T-helper 22 cell (primary cell): ENCODE results near the gene TTC3.
"Not testable (repeated sequence)": the region's sequence is repeated elsewhere in the genome, so short reads cannot be mapped to it uniquely, and the experiment has no call there.

Experiments
- DNase-seq: peaks from one replicate; pipeline ENCODE4 v3.0.0-alpha.2; 2020; ENCODE audit warnings: low read depth

TTC3 gene

GRCh38 chr21:37072988-37073416 is at the start of gene TTC3, which contains the start of gene PIGP:
Gene TTC3 (plus strand): TSS chr21:37073254. CDS start chr21:37087258, 14,004 bp downstream.
Gene PIGP (minus strand): TSS chr21:37073071. CDS start chr21:37072515, 556 bp downstream.
- DNase-seq, result peak; percentile 90

DNA sequence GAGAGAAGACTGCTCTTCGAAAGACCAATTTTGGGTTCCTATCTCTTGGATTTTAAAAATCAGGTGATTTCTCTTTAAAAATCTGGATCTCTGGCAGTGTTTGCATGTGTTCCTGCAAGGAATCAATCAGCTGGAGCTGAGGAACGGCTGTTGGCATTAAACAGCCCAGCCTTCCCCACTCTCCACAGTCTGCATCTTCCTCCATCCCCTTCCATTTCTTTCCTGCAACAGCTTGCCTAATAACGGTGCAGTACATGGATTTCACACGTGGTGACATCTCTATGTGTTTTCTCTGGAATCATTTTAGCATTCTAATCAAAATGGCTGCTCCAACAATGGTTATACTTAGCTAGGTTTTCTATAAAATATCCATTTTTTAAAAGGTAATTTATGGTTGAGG is 46.6 kb upstream of the TTC3 start:
- DNase-seq, result no peak

- DNase-seq, result no peak
Observed at GRCh38 chr21:37028570-37028969, 44.5 kb upstream of the TTC3 start.

DNA sequence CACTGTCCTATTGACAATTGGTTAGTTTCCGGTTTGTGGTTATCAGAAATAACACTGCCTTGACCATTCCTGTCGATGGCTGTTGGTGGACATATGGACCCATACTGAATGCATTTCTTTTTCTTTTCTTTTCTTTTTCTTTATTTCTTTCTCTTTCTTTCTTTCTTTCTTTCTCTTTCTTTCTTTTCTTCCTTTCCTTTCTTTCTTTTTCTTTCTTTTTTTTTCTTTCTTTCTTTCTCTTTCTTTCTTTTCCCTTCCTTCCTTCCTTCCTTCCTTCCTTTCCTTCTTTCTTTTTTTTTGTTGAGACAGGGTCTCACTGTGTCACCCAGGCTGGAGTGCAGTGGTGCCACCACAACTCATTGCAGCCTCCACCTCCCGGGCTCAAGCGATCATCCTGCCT is 42.2 kb upstream of the TTC3 start:
- no peak for DNase-seq

DNA sequence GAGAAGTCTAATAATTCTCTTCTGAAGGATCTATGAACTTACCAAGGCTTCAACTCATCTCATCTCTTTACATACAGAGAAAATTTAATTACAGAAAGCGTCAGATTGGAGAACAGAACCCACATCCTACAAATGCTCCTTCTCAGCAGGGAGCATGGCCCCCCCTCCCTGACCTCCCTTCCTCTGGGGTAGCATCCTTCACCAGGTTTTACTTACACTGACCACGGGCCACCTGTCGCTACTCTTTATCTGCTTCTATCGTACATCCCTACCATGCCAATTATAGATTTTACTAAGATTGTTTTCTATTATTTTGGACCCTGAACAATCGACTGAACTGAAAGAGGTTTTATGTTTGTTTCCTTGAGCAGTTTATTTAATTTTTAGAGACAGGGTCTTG is 40.8 kb upstream of the TTC3 start:
- no peak for DNase-seq

DNA sequence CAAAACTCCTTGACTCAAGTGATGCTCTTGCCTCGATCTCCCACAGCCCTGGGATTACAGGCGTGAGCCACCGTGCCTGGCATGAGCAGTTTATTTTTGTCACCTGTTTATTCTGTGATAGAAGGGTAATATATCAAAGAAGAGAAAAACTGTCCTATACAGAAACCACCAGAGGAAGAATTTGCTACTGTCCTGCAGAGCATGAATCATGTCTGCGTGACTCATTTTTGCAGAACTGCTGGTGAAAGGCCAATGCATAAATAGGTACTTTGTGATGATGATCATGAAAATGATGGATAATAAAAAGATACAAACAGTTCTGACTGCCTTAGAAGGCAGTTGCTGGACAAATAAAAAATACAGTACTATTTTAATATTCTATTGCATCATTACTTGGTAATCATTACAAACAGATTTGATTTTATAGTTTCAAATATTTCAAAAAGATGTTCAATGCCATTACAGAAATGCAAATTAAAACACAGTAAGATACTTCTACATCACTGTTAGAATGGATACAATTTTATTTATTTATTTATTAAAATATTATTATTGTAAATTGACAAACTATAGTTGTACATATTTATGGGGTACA is 40.1 kb upstream of the TTC3 start:
- no peak for DNase-seq

GRCh38 chr21:37034394-37034793 is 38.7 kb upstream of the TTC3 start:
- not testable (repeated sequence) for DNase-seq

DNA sequence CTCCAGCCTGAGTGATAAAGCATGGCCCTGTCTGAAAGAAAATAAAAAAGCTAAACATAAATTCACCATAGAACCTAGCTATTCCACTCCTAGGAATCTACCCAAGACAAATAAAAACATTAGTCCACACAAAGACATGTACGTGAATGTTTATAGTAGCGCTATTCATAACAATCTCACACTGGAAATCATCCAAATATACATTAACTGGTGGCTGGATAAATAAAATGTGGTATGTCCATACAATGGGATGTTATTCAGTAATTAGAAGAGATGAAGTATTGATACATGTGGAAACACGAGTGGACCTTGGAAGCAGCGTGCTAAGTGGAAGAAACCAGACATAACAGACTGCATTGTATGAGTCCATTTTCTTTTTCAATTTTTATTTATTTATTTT is 36.9 kb upstream of the TTC3 start:
- no peak for DNase-seq

- no peak for DNase-seq
Observed at GRCh38 chr21:37039411-37040075, 33.5 kb upstream of the TTC3 start.

GRCh38 chr21:37040212-37040611 is 32.8 kb upstream of the TTC3 start:
- no peak for DNase-seq

DNA sequence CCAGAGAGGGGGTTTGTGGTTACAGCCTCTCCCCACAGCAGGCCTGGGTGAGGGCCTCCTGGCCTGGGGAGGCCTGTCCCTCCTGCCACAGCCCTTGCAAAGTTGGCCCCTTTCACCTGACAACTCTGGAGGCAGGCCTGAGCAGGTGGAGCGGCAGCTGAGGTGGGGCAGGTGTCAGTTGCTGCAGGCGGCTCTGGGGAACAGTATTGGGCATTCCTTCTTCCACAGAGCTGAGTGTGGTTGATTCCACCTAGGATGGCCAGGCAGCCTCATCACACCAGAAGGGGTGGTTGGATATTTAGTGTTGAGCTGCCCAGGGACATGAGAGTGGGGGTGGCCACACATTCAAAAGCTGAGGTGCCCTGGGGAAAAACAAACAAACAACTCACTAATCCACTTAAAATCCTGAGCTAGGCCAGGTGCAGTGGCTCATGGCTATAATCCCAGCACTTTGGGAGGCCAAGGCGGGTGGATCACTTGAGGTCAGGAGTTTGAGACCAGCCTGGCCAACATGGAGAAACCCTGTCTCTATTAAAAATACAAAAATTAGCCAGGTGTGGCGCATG is 31.3 kb upstream of the TTC3 start:
- DNase-seq, result no peak

DNA sequence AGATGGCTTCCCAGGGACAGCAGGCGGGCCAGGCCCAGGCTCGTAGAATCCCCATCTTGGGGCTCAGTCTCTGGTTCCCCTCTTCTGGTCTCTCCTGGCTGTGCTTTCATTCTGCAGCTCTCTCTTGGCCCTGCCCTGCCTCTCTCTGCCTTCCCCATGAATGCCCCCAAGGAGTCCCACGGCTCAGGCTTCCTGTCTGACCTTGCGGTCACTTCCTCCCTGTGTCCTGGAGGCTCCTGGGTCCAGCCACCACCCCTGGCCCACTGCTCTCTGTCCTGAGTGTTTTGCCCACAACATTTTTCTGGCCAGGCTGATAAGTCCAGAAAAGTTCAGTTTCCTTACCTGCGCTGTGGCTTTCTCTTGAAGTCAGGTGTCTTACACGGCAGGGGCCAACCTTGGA is 29.2 kb upstream of the TTC3 start:
- DNase-seq, result no peak

- DNase-seq, result no peak
Observed at GRCh38 chr21:37044643-37045042, 28.4 kb upstream of the TTC3 start.

GRCh38 chr21:37045149-37045548 is 27.9 kb upstream of the TTC3 start:
- no peak for DNase-seq

GRCh38 chr21:37045556-37045955 is 27.5 kb upstream of the TTC3 start:
- no peak for DNase-seq

GRCh38 chr21:37047079-37047478 is 26.0 kb upstream of the TTC3 start:
- DNase-seq, result no peak

DNA sequence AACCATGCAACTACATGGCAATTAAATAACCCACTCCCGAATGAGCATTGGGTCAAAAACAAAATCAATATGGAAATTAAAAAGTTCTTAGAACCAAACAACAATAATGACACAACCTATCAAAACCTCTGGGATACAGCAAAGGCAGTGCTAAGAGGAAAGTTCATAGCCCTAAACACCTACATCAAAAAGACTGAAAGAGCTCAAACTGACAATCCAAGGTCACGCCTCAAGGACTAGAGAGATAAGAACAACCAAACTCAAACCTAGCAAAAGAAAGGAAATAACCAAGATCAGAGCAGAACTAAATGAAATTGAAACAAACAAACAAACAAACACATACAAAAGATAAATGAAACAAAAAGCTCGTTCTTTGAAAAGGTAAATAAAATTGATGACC is 23.3 kb upstream of the TTC3 start:
- not testable (repeated sequence) for DNase-seq

DNA sequence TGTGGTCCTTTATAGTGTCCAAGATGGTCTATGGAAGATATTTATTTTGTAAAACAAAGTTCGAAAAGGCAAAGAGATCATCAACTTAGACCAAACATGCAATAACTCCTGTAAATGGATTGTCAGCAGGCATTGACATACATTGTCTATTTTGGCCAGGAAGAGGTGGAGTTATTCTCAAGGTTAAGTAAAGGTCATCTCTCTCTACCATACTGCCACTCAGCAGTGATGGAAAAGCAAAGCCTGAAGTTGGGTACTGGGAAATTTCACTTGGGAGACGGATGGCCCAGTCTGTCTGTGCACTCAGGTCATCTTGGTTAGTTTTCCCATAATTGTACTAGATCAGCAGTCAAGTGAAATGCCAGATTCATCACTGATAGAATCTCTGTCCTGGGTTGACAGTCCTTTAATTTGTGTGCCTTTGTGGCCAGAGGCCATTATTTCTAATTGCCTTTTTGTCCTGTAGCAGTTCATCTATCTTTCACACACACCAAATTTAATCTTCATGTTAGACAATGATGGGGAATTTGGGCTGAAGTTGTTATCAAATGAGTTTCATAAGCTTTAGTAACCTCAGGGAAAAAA is 17.7 kb upstream of the TTC3 start:
- no peak for DNase-seq

GRCh38 chr21:37057614-37058013 is 15.4 kb upstream of the TTC3 start:
- DNase-seq, result no peak

- DNase-seq, result no peak
Observed at GRCh38 chr21:37058261-37058660, 14.8 kb upstream of the TTC3 start.

DNA sequence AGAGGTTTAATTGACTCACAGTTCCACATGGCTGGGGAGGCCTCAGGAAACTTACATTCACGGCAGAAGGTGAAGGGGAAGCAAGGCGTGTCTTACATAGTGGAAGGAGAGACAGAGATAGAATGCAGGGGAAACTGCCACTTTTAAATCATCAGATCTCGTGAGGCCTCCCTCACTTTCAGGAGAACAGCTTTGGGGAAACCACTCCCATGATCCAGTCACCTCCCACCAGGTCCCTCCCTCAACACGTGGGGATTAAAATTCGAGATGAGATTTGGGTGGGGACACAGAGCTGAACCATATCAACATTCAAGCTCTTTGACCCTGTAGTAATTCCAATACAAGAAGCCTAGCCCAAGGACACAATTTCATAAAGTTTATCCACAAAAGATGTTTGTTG is 13.9 kb upstream of the TTC3 start:
- DNase-seq, result no peak

DNA sequence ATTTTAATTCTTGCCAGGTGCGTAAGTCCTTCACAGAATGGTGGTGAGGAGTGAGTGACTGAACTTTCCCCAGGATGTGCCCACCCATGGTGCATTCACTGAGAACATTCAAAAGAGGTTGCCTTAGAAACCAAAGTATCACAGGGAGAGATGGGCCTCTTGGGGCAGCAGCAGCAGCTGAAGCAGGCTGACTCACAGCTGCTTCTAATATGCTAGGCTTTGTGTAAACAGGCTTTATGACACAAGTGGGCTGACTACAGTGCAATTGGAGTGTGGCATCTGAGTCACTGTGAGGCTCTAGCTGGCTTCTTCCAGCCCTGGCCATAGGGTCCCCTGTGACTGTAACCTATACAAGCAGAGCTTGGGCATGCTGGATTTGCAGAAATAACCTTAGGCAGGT is 12.8 kb upstream of the TTC3 start:
- DNase-seq, result no peak

DNA sequence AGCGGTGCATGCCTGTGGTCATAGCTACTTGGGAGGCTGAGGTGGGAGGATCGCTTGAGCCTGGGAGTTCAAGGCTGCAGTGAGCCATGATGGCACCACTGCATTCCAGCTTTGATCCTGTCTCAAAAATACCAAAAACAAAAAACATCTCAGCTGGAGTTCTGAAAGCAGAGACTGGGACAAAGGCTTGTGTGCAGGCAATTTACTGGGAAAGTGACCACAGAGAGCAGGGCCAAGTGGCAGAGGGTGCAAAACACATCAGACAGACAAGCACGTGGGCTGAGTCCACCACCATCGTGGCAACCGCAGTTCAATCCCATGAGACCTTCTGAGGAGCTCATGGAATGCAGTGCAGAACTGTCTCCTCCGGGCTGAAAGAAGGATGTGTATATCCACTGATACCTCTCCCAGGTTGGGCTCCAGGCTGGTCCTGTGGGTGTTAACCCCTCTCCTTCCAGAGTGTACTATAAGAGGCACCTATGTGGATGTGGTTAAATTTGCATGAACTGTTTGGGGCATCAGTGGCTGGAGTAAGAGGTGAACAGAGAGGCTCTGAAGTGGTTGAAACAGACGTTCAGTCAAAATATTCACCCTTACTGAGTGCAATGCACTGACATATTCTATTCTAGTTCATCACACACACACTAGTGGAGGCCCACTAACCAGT is 11.0 kb upstream of the TTC3 start:
- DNase-seq, result no peak
